IMR-90 (cell line): Measurements from ENCODE around the gene USP47.

Source experiments
- CTCF ChIP-seq: conservative IDR thresholded peaks from 2 replicates; pipeline ENCODE4 v1.5.1; 2012; ENCODE audit warnings: mild to moderate bottlenecking, low read depth, low read length, improper control_type of control experiment
- MAFK ChIP-seq: IDR thresholded peaks from 2 replicates; pipeline ENCODE4 v1.6.1; 2012; ENCODE audit warnings: low read depth, low read length, improper control_type of control experiment
- POLR2A ChIP-seq: IDR thresholded peaks from 2 replicates; pipeline ENCODE4 v1.6.1; 2012; ENCODE audit warnings: mild to moderate bottlenecking, low read depth, low read length
- RFX5 ChIP-seq: IDR thresholded peaks from 2 replicates; pipeline ENCODE4 v1.8.0; 2012; ENCODE audit warnings: low read depth, mild to moderate bottlenecking, low read length, moderate library complexity
- USF2 ChIP-seq: fragments of 150-350 bp; IDR thresholded peaks from 2 replicates; pipeline ENCODE4 v1.6.1; 2017; ENCODE audit warnings: mild to moderate bottlenecking, antibody characterized with exemption, low read length, low read depth

- TF ChIP-seq CTCF (no peak), POLR2A (no peak), MAFK (no peak), RFX5 (no peak), USF2 (no peak)
These were observed 139.1 kb downstream of the USP47 start for GRCh38 chr11:11980841-11981308.
